GM12878 (cell line): Measurements from ENCODE around the gene NRP2. TPM values are rescaled to one million over a fixed set of nuclear protein-coding genes. Genes with fewer than 3 reads are reported as not detected.

ENCODE experiments used
- ATAC-seq: fragments of 200-7000 bp; cut with Tn5 transposase; 3 replicates; pipeline ENCODE4 v1.9.1; 2020; ENCODE audit warnings: mild to moderate bottlenecking, moderate library complexity
- BruUV-seq: library from RNA; stranded (reverse); fragments of 400-500 nt; replicated peaks from 2 replicates; lab custom pipeline; 2021; lab: Mats Ljungman, UMichigan
- CTCF ChIA-PET: fragments of 300-600 bp; sonication (Branson Sonifier 250); formaldehyde crosslinking; extraction: SDS; loops from one replicate; lab custom pipeline; 2021; ENCODE audit warnings: inconsistent platforms; lab: Yijun Ruan, JAX
- POLR2A ChIA-PET: fragments of 350-600 bp; formaldehyde crosslinking; extraction: SDS; loops from one replicate; lab custom pipeline; 2021; ENCODE audit warnings: inconsistent platforms; lab: Charles Lee
- RAD21 ChIA-PET: fragments of 300-600 bp; sonication (Branson Sonifier 250); formaldehyde crosslinking; loops from one replicate; lab custom pipeline; 2023; ENCODE audit warnings: antibody characterized with exemption; ENCODE audit not compliant: unreplicated experiment; lab: Charles Lee
- SMC1A ChIA-PET: fragments of 300-600 bp; sonication (Branson Sonifier 250); formaldehyde crosslinking; loops from one replicate; lab custom pipeline; 2023; ENCODE audit not compliant: unreplicated experiment, uncharacterized antibody; lab: Charles Lee
- DNase-seq: peaks from one replicate; pipeline ENCODE4 v3.0.0-alpha.2; 2011; ENCODE audit warnings: low read depth, low spot score
- FAIRE-seq: peaks from 3 replicates; lab custom pipeline; 2011; peaks lifted over from hg19 to GRCh38; lab: Jason Lieb, UNC
- H2AFZ ChIP-seq: 2 replicates; pipeline ENCODE4 v1.6.0; 2011; ENCODE audit warnings: low read depth, low read length, control low read depth; ENCODE audit not compliant: control insufficient read depth
- H3K27ac ChIP-seq: 2 replicates; pipeline ENCODE4 v1.5.1; 2011; ENCODE audit warnings: control low read depth; ENCODE audit not compliant: control insufficient read depth, insufficient read depth
- H3K27me3 ChIP-seq, 2 experiments: replicated peaks in 1 of 2; 2 replicates each; pipeline versions ENCODE4 v1.6.0 to v1.6.1; 2011; ENCODE audit warnings: low read length in 1 of 2; ENCODE audit not compliant: control insufficient read depth in 2 of 2, insufficient read depth in 2 of 2
- H3K36me3 ChIP-seq, 2 experiments: 2 replicates each; pipeline ENCODE4 v1.5.1; 2011; ENCODE audit warnings: low read length in 1 of 2; ENCODE audit not compliant: control insufficient read depth in 2 of 2, insufficient read depth in 2 of 2
- H3K4me1 ChIP-seq: 2 replicates; pipeline ENCODE4 v1.6.1; 2011; ENCODE audit warnings: mild to moderate bottlenecking, low read length, moderate library complexity, mixed read lengths; ENCODE audit not compliant: control insufficient read depth, insufficient read depth
- H3K4me2 ChIP-seq: 2 replicates; pipeline ENCODE4 v1.6.0; 2011; ENCODE audit warnings: control low read depth; ENCODE audit not compliant: control insufficient read depth, insufficient read depth
- H3K4me3 ChIP-seq: fragments of 200-600 bp; sonication (generic); 2 replicates; pipeline ENCODE4 v1.5.1; 2016
- H3K79me2 ChIP-seq: 2 replicates; pipeline ENCODE4 v1.6.0; 2011; ENCODE audit warnings: low read length; ENCODE audit not compliant: control insufficient read depth, insufficient read depth
- H3K9ac ChIP-seq: 2 replicates; pipeline ENCODE4 v1.8.0; 2011; ENCODE audit warnings: low read length, control low read depth, mixed read lengths; ENCODE audit not compliant: control insufficient read depth, insufficient read depth
- H3K9me3 ChIP-seq: replicated peaks from 3 replicates; pipeline ENCODE4 v1.5.1; 2011; ENCODE audit warnings: mild to moderate bottlenecking, low read length; ENCODE audit not compliant: control insufficient read depth, insufficient read depth
- H4K20me1 ChIP-seq: 2 replicates; pipeline ENCODE4 v1.6.0; 2011; ENCODE audit not compliant: control insufficient read depth, insufficient read depth
- BHLHE40 ChIP-seq, 2 experiments: fragments of 450-650 bp in 1 of 2; IDR thresholded peaks; 2 replicates each; pipeline ENCODE4 v1.6.1; 2011 to 2017; ENCODE audit warnings: low read depth in 2 of 2, borderline replicate concordance in 1 of 2, improper control_type of control experiment in 1 of 2, low read length in 1 of 2, mild to moderate bottlenecking in 1 of 2
- E2F8 ChIP-seq: fragments of 450-650 bp; IDR thresholded peaks from 2 replicates; pipeline ENCODE4 v1.6.1; 2018; ENCODE audit warnings: mild to moderate bottlenecking, low read depth, moderate library complexity; ENCODE audit not compliant: partially characterized antibody
- ETV6 ChIP-seq, 2 experiments: fragments of 450-650 bp in 1 of 2; IDR thresholded peaks in 1 of 2; conservative IDR thresholded peaks in 1 of 2; 2 replicates each; pipeline ENCODE4 v1.6.1; 2014; ENCODE audit warnings: antibody characterized with exemption in 1 of 2, borderline replicate concordance in 1 of 2, low read depth in 1 of 2, mild to moderate bottlenecking in 1 of 2, moderate library complexity in 1 of 2
- NBN ChIP-seq: fragments of 450-650 bp; IDR thresholded peaks from 2 replicates; pipeline ENCODE4 v1.6.1; 2016
- PML ChIP-seq: IDR thresholded peaks from 2 replicates; pipeline ENCODE4 v1.6.1; 2012; ENCODE audit warnings: low read length, inconsistent platforms
- POU2F2 ChIP-seq: IDR thresholded peaks from 3 replicates; pipeline ENCODE4 v1.6.1; 2011; ENCODE audit warnings: low read depth, mild to moderate bottlenecking, low read length, borderline replicate concordance
- WGBS: methylation state at CpG from one replicate; pipeline ENCODE4 v1.1.6; 2016; ENCODE audit warnings: low lambda C conversion rate; ENCODE audit not compliant: insufficient replicate concordance, insufficient coverage; ENCODE audit errors: missing lambda C conversion rate; 5-methylcytosine and 5-hydroxymethylcytosine counted together
- in situ Hi-C: fragments of 300-500 bp; cut with MboI; formaldehyde crosslinking; loops from 9 replicates; pipeline ENCODE4 v1.14.3; 2018; ENCODE audit warnings: mixed read lengths
- intact Hi-C: fragments of 100-400 bp; cut with micrococcal nuclease; formaldehyde crosslinking; loops from one replicate; pipeline ENCODE4 v1.14.2; 2022; ENCODE audit not compliant: unreplicated experiment
- polyA plus RNA-seq, 11 experiments: library from polyadenylated mRNA; depleted of rRNA in 4 of 11; unstranded in 6 of 11; stranded (reverse) in 5 of 11; fragments of >200 nt; fragmentation: Nextera tagmentation in 4 of 11; fragmentation: Illumina TruSeq in 1 of 11; extraction: Ambion mirVana in 4 of 11; extraction: Trizol in 1 of 11; gene quantifications; 1 replicate in 1 of 11; 2 replicates in 10 of 11; pipeline versions ENCODE4 v1.2.1 to v1.2.3, GENCODE V29; 2011 to 2016; ENCODE audit warnings: inconsistent platforms in 2 of 11, missing spikeins in 2 of 11, low read depth in 1 of 11
- total RNA-seq, 4 experiments: library from RNA; depleted of rRNA in 3 of 4; stranded (reverse); fragments of >200 nt in 3 of 4; fragmentation: Illumina TruSeq in 1 of 4; extraction: Trizol in 1 of 4; gene quantifications; 2 replicates each; pipeline versions ENCODE4 v1.2.1 to v1.2.3, GENCODE V29; 2013 to 2021

Gene NRP2
- total and polyA plus RNA-seq, 10 of the 15 experiments (the other 5 are each of a cell fraction or from before 2014, with no cell fraction given), result 0.06 to 1.2 (median 0.46) TPM

DNA sequence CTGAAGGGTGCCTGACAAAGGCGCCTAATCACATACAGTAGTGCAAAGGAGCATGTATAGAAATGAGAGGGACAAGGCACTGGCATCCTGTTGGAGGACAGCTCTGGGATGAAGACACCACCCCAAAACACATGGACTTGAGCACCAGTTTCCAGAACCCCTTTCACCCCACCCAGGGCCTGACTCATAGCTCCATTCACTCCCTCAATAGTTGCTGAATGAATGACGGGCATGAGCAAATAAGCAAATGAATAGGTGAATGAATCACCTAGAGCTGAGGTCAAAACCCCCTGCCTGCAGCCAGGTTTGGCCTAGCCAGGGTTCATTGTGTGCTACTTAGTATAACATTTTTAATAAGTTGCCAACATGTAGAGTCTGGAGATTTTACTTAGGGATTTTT, 66.3 kb downstream of the NRP2 start:
- DNase-seq, result no peak
- WGBS, result 44% methylated on average over 2 of the region's 2 CpGs
- Histone ChIP-seq H3K36me3 (no peaks in the 10 kb centered on the region), H3K79me2 (no peaks in the 10 kb centered on the region), H3K27me3 (no peaks in the 10 kb centered on the region; a peak in 2 of 4 replicates), H2AFZ (no peak overlapping the region), H4K20me1 (no peaks in the 10 kb centered on the region), H3K9me3 (no peaks in the 10 kb centered on the region), H3K9ac (no peak overlapping the region)
- ChIA-PET RAD21 (no interaction called here), POLR2A (no interaction called here), SMC1A (interaction anchor here (1.7 kb wide), 1 partner anchor 9 kb away, joined by 6 read pairs; no protein-coding TSS in a partner anchor)
- no TSS peak for BruUV-seq
- no peak for TF ChIP-seq PML
- TF ChIP-seq ETV6 (conservative IDR thresholded peaks at IDR 0.05 in 1 of 2, IDR thresholded peaks at IDR 0.05 in 1 of 2; ENCODE audit: borderline replicate concordance in 1 of 2, low read depth in 1 of 2), result no peak
- TF ChIP-seq POU2F2, result no peak
- TF ChIP-seq, all 136 proteins: peak for 0
- Histone ChIP-seq H3K27ac (no peak overlapping the region), H3K4me3 (no peak overlapping the region), H3K4me1 (no peaks in the 10 kb centered on the region), H3K4me2 (no peak overlapping the region)
- intact Hi-C loops (no loop called here), in situ Hi-C loops (no loop called here)
- ATAC-seq (no peak), FAIRE-seq (no peak)
- CTCF ChIA-PET, result interaction anchor here (0.6 kb wide), 1 partner anchor 911 kb away, joined by 3 read pairs; no protein-coding TSS in a partner anchor

- intact Hi-C loops (no loop called here), in situ Hi-C loops (no loop called here)
- no peaks in the 10 kb centered on the region for H4K20me1 ChIP-seq
- H3K9me3 ChIP-seq, result no peaks in the 10 kb centered on the region
- DNase-seq, result no peak
- no peak overlapping the region for H3K27ac ChIP-seq
- no peak overlapping the region for H3K9ac ChIP-seq
- BruUV-seq, result no TSS peak
- H3K36me3 ChIP-seq, result no peaks in the 10 kb centered on the region
- H3K79me2 ChIP-seq, result no peaks in the 10 kb centered on the region
- WGBS, result 41% methylated on average over 6 of the region's 6 CpGs
- RAD21 ChIA-PET, result no interaction called here
- CTCF ChIA-PET, result interaction anchor here (0.6 kb wide), 1 partner anchor 912 kb away, joined by 3 read pairs; no protein-coding TSS in a partner anchor
- TF ChIP-seq NBN (no peak), E2F8 (no peak), BHLHE40 (IDR thresholded peaks at IDR 0.05; ENCODE audit: borderline replicate concordance in 1 of 2, low read depth in 2 of 2, low read length in 1 of 2) (no peak), PML (no peak)
- H3K4me1 ChIP-seq, result no peaks in the 10 kb centered on the region
- no peak for ATAC-seq
- POLR2A ChIA-PET, result no interaction called here
- no peak overlapping the region for H2AFZ ChIP-seq
- H3K4me2 ChIP-seq, result no peak overlapping the region
- SMC1A ChIA-PET, result interaction anchor here (1.7 kb wide), 1 partner anchor 8 kb away, joined by 6 read pairs; no protein-coding TSS in a partner anchor
- FAIRE-seq, result no peak
- no peaks in the 10 kb centered on the region; a peak in 2 of 4 replicates for H3K27me3 ChIP-seq
- no peak overlapping the region for H3K4me3 ChIP-seq
Observed at GRCh38 chr2:205749078-205749477, 66.8 kb downstream of the NRP2 start.
